Stomach smooth muscle (tissue), 2 donors: ENCODE measurements around the gene FCHO1.

ENCODE experiments used
- H3K27ac ChIP-seq: one replicate; pipeline ENCODE4 v1.7.0; 2013; ENCODE audit warnings: mild to moderate bottlenecking, low read length, inconsistent platforms
- H3K27me3 ChIP-seq, 2 donors: one replicate each; pipeline ENCODE4 v1.7.0; 2013; ENCODE audit warnings: low read length in 2 of 2; ENCODE audit not compliant: insufficient read depth in 2 of 2, control insufficient read depth in 1 of 2
- H3K36me3 ChIP-seq, 2 donors: one replicate each; pipeline ENCODE4 v1.7.0; 2013; ENCODE audit warnings: low read length in 2 of 2; ENCODE audit not compliant: control insufficient read depth in 2 of 2, insufficient read depth in 2 of 2
- H3K4me1 ChIP-seq: one replicate; pipeline ENCODE4 v1.7.0; 2013; ENCODE audit warnings: low read length; ENCODE audit not compliant: control insufficient read depth, insufficient read depth
- H3K4me3 ChIP-seq, 2 donors: one replicate each; pipeline ENCODE4 v1.7.0; 2013; ENCODE audit warnings: low read length in 2 of 2
- H3K9ac ChIP-seq, 2 donors: one replicate each; pipeline ENCODE4 v1.7.0; 2013; ENCODE audit warnings: low read length in 2 of 2, mild to moderate bottlenecking in 1 of 2
- H3K9me3 ChIP-seq, 2 donors: one replicate each; pipeline ENCODE4 v1.7.0; 2013; ENCODE audit warnings: low read length in 2 of 2; ENCODE audit not compliant: control insufficient read depth in 2 of 2
- donor health status: healthy.
- donor health status: Pancreatic carcinoma.

Gene FCHO1

GRCh38 chr19:17811103-17811502 lies 59.8 kb downstream of the FCHO1 start:
- no peaks in the 10 kb centered on the region for H3K4me1 ChIP-seq
- H3K27ac ChIP-seq = no peak overlapping the region

GRCh38 chr19:17811681-17812080 lies 60.4 kb downstream of the FCHO1 start:
- peaks cover 7 to 29% of the 10 kb centered on the region in 2 donors for H3K27me3 ChIP-seq
- H3K36me3 ChIP-seq = no peaks in the 10 kb centered on the region

More at GRCh38 chr19:17811103-17811502, 59.8 kb downstream of the FCHO1 start:
- Histone ChIP-seq H3K27me3 (peaks cover 4 to 25% of the 10 kb centered on the region in 2 donors), H3K4me3 (no peak overlapping the region), H3K36me3 (no peaks in the 10 kb centered on the region), H3K9ac (no peak overlapping the region), H3K9me3 (no peaks in the 10 kb centered on the region)

GRCh38 chr19:17812099-17812498 lies 60.8 kb downstream of the FCHO1 start:
- Histone ChIP-seq H3K4me3 (no peak overlapping the region), H3K27me3 (peaks cover 7 to 26% of the 10 kb centered on the region in 2 donors), H3K4me1 (no peaks in the 10 kb centered on the region), H3K27ac (no peak overlapping the region), H3K36me3 (no peaks in the 10 kb centered on the region), H3K9me3 (no peaks in the 10 kb centered on the region), H3K9ac (no peak overlapping the region)

More at GRCh38 chr19:17811681-17812080, 60.4 kb downstream of the FCHO1 start:
- no peak overlapping the region for H3K4me3 ChIP-seq
- no peak overlapping the region for H3K27ac ChIP-seq
- H3K9me3 ChIP-seq = no peaks in the 10 kb centered on the region
- H3K4me1 ChIP-seq = no peaks in the 10 kb centered on the region
- H3K9ac ChIP-seq = no peak overlapping the region

- Histone ChIP-seq H3K4me1 (no peaks in the 10 kb centered on the region), H3K4me3 (no peak overlapping the region), H3K27ac (no peak overlapping the region), H3K36me3 (no peaks in the 10 kb centered on the region), H3K9ac (no peak overlapping the region), H3K9me3 (no peaks in the 10 kb centered on the region), H3K27me3 (peaks cover 3 to 4% of the 10 kb centered on the region in 2 donors)
Measured at GRCh38 chr19:17817668-17818363, 66.5 kb downstream of the FCHO1 start.

- H3K36me3 ChIP-seq = no peaks in the 10 kb centered on the region
- no peaks in the 10 kb centered on the region for H3K9me3 ChIP-seq
Measured at GRCh38 chr19:17821190-17821589, 69.9 kb downstream of the FCHO1 start, which contains the start of gene INSL3. Gene INSL3 (minus strand): TSS chr19:17821519. CDS start chr19:17821506, 13 bp downstream.

GRCh38 chr19:17824339-17824738 lies 73.1 kb downstream of the FCHO1 start:
- Histone ChIP-seq H3K9ac (no peak overlapping the region), H3K36me3 (no peaks in the 10 kb centered on the region), H3K4me3 (no peak overlapping the region), H3K9me3 (no peaks in the 10 kb centered on the region), H3K27ac (no peak overlapping the region), H3K27me3 (peaks cover 8 to 11% of the 10 kb centered on the region in 2 donors), H3K4me1 (no peaks in the 10 kb centered on the region)

More at GRCh38 chr19:17821190-17821589, 69.9 kb downstream of the FCHO1 start, which contains the start of gene INSL3:
- peaks cover 10 to 14% of the 10 kb centered on the region in 2 donors for H3K27me3 ChIP-seq
- no peak within 1 kb of the TSS for H3K27ac ChIP-seq
- no peak within 1 kb of the TSS for H3K9ac ChIP-seq
- no peaks in the 10 kb centered on the region for H3K4me1 ChIP-seq
- H3K4me3 ChIP-seq = no peak within 1 kb of the TSS

- Histone ChIP-seq H3K4me3 (no peak overlapping the region), H3K4me1 (peaks cover 8% of the 10 kb centered on the region), H3K9ac (no peak overlapping the region), H3K36me3 (no peaks in the 10 kb centered on the region), H3K27me3 (peaks cover 21 to 29% of the 10 kb centered on the region in 2 donors), H3K27ac (no peak overlapping the region), H3K9me3 (no peaks in the 10 kb centered on the region)
Measured at GRCh38 chr19:17826508-17827056, 75.3 kb downstream of the FCHO1 start.

GRCh38 chr19:17829855-17830566 lies 78.7 kb downstream of the FCHO1 start:
- peaks cover 10% of the 10 kb centered on the region for H3K4me1 ChIP-seq
- no peak overlapping the region for H3K9ac ChIP-seq
- peaks cover 30 to 31% of the 10 kb centered on the region in 2 donors for H3K27me3 ChIP-seq
- H3K36me3 ChIP-seq = no peaks in the 10 kb centered on the region
- no peaks in the 10 kb centered on the region for H3K9me3 ChIP-seq
- H3K4me3 ChIP-seq = peak overlapping the region in 1 of 2 donors; percentile 57
- H3K27ac ChIP-seq = no peak overlapping the region

- peak overlapping the region; percentile 8 to 57 for H3K4me3 ChIP-seq
- no peak overlapping the region for H3K9ac ChIP-seq
- H3K27ac ChIP-seq = no peak overlapping the region
- no peaks in the 10 kb centered on the region for H3K36me3 ChIP-seq
- peaks cover 10% of the 10 kb centered on the region for H3K4me1 ChIP-seq
- H3K27me3 ChIP-seq = peaks cover 29 to 34% of the 10 kb centered on the region in 2 donors
- H3K9me3 ChIP-seq = no peaks in the 10 kb centered on the region
Measured at GRCh38 chr19:17830567-17831418, 79.5 kb downstream of the FCHO1 start.

- Histone ChIP-seq H3K9me3 (no peaks in the 10 kb centered on the region), H3K36me3 (no peaks in the 10 kb centered on the region), H3K9ac (no peak overlapping the region), H3K27me3 (peaks cover 29 to 36% of the 10 kb centered on the region in 2 donors), H3K27ac (no peak overlapping the region), H3K4me1 (peaks cover 10% of the 10 kb centered on the region), H3K4me3 (peak overlapping the region; percentile 8 to 54)
Measured at GRCh38 chr19:17831419-17831888, 80.2 kb downstream of the FCHO1 start.
